HepG2 (cell line): ENCODE data around the gene COQ8B.

Experiments
- ARHGAP35 ChIP-seq: sonication (generic); formaldehyde crosslinking; IDR thresholded peaks from 2 replicates; pipeline ENCODE4 v1.9.0; 2022; ENCODE audit warnings: mild to moderate bottlenecking, inconsistent platforms, moderate library complexity, missing genetic modification reagents, borderline replicate concordance
- CTCF ChIP-seq: sonication (generic); formaldehyde crosslinking; IDR thresholded peaks from 2 replicates; pipeline ENCODE4 v1.5.0; 2020; ENCODE audit warnings: mild to moderate bottlenecking, missing genetic modification reagents, moderate library complexity
- HMG20A ChIP-seq: IDR thresholded peaks from 2 replicates; pipeline ENCODE4 v1.6.1; 2016; ENCODE audit warnings: borderline replicate concordance
- REPIN1 ChIP-seq: sonication (generic); formaldehyde crosslinking; IDR thresholded peaks from 2 replicates; pipeline ENCODE4 v1.8.0; 2022; ENCODE audit warnings: missing genetic modification reagents, low read depth, mild to moderate bottlenecking, borderline replicate concordance

DNA sequence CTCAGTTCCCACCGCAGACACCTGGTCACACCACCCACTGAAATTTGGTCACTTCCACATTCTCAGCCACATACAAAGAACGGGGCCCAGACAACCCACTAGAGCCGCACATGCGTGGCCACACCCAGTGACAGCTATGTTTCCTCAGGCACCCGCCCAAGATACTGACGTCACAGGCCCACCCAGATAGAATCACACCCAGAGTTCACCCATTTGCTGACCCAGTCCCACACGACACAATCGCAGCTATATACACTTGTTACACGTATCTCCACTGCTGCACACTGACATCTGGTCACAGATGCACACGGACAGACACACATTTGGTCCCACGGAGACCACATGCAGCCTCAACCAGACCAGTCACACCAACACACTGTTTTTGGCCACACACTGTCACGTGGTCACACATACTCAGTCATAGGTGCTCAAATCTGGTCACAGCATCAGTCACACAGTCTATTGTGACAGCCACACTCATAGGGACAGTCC is 29.1 kb downstream of the COQ8B start:
- TF ChIP-seq HMG20A (no peak), ARHGAP35 (CRISPR knock-in tag) (no peak), REPIN1 (CRISPR knock-in tag) (no peak), CTCF (no peak)
